GM19372 (cell line): ENCODE results near the gene SARS1.
"Not testable (repeated sequence)": the region's sequence is repeated elsewhere in the genome, so short reads cannot be mapped to it uniquely, and the experiment has no call there.

ENCODE experiments used
- ATAC-seq: cut with Tn5 transposase; IDR thresholded peaks from one replicate; pipeline ENCODE4 v1.9.1; 2021; ENCODE audit warnings: mild to moderate bottlenecking, low read depth, moderate library complexity; ENCODE audit not compliant: unreplicated experiment

SARS1 gene

GRCh38 chr1:109221201-109221600 lies 7.5 kb downstream of the SARS1 start:
- not testable (repeated sequence) for ATAC-seq

DNA sequence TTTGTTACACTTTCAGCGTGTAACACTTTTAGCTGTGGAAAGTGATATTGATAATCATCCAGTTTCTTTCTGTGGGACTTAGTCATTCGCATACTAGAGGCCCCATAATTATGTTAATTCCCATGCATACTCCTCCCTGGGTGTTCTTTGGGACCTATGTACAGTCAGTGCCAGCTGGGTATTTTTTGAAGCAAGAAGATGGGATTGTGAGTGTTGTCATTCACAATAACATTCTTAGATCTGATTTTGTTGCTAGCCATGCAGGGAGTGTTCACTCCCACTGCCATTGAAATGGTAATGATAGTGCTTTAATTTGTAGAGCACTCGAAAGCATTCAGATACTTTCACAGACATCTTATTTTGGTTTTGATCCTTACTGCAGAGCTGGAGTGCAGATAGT lies 11.6 kb downstream of the SARS1 start:
- no peak for ATAC-seq

DNA sequence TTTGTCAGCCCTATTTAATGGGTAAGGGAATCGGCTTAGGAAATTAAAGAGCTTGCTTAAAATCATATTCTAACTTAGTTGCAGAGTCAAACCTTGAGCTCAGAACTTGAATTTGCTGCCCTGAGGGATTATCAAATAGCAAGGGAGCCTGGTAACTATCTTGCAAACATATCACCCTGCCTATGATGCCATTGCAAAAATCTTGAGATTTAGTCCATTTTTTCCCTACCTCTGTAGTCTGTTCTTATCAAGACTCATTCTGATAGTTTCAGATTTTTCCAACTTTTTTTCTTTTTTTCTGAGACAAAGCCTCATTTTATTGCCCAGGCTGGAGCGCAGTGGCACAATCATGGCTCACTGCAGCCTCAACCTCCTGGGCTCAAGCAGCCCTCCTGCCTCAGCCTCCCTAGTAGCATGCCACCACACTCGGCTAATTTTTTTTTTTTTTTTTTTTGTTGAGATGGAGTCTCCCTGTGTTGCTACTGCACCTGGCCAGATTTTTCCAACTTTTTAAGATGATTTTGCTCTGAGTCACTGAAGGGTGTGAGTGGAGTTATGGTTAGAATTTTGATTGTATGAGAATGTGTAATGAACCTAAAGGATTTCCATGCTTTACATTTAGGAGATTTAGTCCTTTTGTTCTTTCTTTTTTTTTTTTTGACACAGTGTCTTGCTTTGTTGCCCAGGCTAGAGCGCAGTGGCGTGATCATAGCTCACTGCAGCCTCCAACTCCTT lies 12.2 kb downstream of the SARS1 start:
- no peak for ATAC-seq

- no peak for ATAC-seq
Observed at GRCh38 chr1:109228167-109228566, 14.4 kb downstream of the SARS1 start.

- ATAC-seq: no peak
Observed at GRCh38 chr1:109229531-109230127, 15.9 kb downstream of the SARS1 start.

DNA sequence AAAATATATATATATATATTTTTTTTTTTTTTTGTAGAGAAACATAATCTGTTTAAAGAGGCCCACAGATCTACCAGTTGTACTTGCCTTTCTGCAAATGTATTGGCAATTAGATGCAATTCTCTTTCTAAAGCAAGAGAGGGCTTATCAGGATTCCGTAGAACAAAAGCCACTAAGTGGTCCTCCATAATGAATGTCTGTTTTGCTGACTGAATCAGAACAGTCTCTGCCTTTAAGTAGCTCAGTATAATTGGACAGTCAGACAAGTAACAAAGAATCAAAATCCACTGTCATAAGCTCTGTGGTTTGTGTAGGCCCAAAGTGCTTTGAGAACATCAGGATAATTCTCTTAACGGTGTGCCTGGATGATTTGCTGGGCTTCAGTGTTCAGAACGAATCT lies 17.3 kb downstream of the SARS1 start:
- ATAC-seq: no peak

DNA sequence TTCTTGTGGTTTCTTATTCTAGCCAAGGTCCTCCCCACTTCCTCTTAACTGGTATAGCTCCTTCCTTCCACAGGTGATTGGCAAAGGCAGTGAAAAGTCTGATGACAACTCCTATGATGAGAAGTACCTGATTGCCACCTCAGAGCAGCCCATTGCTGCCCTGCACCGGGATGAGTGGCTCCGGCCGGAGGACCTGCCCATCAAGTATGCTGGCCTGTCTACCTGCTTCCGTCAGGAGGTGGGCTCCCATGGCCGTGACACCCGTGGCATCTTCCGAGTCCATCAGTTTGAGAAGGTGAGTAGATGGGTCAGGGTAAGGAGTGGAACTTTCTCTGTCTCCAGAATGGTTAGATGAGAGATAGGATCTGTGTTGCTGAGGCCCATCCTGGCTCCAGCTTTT lies 21.4 kb downstream of the SARS1 start:
- ATAC-seq: no peak

DNA sequence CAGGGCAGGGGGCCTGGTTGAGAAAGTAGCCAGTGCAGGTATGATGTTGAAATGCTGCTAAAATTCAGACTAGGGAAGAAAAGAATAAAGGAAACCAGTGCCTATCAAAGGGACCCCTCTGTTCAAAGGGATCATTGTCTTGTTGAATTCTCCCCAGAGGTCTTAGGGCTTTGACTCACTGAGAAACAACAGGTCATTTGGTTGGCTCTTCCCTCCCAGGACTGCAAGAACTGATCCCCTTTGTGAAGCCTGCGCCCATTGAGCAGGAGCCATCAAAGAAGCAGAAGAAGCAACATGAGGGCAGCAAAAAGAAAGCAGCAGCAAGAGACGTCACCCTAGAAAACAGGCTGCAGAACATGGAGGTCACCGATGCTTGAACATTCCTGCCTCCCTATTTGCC lies 23.8 kb downstream of the SARS1 start:
- ATAC-seq: no peak

DNA sequence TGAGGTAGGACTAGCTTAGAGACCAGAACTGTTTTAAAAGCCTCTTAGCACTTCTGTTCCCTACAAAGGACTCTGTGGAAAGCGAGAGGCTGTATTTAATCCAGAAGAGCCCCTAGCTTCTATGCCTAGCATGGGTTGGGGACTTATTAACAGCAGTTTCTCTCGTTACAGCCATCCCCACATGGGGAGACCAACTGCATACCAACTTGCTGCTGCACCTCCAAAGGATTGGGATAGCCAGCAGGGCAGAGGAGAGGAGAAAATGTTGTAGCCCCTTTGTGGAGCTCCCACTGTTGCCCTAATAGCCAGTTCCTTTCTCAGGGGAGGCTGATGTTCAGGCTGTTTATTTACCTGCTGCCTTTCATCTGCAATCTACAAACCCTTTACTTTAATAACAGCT lies 24.7 kb downstream of the SARS1 start:
- ATAC-seq: no peak

GRCh38 chr1:109239047-109239408 lies 25.3 kb downstream of the SARS1 start:
- no peak for ATAC-seq

DNA sequence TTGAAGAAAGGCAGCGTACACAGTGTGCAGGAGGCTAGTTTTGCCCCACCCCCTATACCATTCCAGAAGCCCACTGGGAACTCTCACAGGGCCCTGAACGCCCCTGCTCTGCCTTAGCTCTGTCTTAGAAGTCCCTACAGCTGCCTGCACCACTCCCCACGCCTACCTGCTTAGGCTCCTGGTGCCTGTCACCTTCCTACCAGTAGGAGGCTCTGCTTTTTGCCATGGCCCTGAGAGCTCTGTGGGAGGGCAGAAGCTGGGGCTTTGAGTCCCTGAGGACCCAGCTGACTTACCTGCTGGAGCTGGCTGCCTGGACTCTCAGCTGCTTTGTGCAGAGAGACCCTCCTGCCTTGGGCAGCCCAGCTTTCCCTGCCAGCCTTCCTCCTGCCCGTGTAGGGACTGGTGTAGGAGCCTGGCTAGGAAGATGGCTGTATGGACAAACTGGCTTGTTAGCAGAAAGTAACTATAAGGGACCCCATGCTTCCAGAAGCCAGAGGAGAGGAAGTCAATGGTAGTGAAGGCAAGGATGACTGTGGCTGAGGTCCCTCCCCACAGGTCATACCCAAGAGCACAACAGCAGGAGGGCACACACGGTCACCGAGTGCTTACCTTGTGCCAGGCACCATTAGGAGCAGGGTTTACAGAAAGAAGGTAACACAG lies 25.8 kb downstream of the SARS1 start:
- no peak for ATAC-seq

DNA sequence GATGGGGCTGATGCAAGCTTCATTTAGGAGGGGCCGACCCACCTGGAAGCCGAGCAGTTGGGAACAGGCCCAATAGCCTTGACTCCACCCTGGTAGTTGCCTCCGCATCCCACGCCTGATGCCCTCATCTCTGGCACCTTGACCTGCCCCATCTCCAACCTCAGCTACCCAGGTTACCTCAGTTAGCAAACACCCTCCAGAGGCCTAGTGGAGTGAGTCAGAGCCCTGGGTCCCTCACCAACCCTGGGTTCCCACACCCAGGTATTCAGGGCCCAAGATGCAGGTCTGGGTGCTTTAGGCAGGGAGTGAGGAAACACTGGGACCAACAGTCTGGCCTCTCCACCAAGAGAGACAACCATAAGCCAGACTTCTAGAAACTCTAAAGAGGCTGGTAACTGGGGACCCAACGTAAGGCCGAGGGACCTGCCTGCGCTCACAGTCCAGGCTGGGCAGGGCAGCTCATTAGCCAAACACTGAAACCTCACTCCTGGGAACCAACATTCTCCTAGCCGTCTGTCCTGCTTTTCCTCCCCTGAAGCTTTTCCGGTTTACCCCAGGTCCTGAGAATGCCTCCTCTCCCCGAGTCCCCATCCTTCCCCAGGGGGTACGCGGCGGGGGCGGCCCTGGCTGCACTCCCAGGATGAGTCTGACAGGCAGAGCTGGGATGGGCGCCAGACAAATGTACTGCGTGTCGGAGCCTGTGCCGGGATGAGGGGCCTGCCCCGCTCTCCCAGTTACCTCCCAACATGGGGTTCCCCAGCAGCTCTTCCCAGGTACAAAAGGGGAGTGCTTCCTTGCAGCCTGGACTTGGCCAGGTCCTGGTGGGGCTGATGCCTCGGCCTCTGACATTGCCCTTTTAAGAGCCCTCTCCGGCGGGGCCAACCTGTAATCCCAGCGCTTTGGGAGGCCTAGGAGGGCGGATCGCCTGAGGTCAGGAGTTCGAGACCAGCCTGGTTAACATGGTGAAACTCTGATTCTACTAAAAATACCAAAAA lies 26.7 kb downstream of the SARS1 start:
- no peak for ATAC-seq

- ATAC-seq: no peak
Observed at GRCh38 chr1:109241344-109241743, 27.6 kb downstream of the SARS1 start.

GRCh38 chr1:109241841-109242345 lies 28.2 kb downstream of the SARS1 start:
- no peak for ATAC-seq

DNA sequence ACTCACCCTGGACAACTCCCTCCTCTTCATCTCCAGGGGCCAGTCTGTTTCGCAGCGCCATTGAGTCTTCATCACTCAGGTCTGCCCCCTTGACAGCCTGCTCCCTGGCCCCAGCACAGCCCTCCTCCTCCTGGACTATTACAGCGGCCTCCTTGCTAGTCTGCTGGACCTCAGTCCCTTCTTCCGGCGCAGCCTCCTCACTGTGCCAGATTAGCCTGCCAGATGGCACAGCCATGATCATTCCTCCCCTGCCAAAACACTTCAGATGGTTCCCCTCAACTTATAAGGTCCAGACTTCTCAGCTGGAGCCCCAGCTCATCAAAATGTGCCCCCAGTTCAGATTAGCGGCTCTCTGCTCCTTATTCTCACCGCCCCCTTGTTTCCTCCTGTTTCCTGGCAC lies 28.7 kb downstream of the SARS1 start:
- no peak for ATAC-seq

DNA sequence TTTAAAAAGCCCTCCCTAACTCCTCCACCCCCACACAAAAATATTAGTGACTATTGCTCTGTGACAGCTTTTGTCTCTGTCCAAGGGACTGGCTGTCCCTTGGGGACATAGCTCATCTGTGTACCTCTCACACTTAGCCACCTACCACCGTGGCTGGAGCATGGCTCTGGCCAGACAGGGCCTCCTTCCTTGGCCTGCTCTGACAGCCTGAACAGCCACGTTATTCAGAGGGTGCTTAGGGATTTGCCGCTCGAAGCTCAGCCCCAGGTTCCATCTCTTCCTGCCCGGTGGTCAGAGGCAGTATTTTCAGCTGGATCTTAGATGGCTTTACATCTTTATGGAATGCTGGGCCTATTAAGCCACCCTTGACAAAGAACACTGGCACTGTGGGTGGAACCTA lies 29.5 kb downstream of the SARS1 start:
- ATAC-seq: no peak

DNA sequence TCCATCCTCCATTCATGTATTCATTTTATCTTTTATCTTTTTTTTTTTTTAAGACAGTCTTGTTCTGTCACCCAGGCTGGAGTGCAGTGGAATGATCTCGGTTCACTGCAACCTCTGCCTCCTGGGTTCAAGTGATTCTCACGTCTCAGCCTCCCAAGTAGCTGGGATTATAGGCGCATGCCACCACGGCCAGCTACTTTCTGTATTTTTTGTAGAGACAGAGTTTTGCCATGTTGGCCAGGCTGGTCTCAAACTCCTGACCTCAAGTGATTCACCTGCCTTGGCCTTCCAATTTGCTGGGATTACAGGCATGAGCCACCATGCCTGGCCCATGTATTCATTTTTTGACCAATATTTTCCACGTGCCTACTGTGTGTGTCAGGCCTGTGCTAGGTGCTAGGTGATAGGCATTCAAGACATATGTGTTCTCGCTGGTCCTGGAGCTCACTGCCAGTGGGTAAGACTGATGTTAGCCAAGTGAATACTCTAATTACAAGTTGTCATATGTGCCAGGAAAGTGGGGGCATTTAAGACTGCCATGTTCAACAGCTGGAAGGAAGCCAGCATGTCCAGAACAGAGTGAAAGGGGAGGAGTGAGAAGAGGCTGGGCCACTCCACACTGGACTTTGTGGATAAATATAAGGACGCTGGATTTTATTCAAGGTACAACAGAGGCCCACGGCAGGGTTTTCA lies 30.3 kb downstream of the SARS1 start:
- ATAC-seq: no peak

GRCh38 chr1:109246141-109246551 lies 32.4 kb downstream of the SARS1 start:
- ATAC-seq: no peak

DNA sequence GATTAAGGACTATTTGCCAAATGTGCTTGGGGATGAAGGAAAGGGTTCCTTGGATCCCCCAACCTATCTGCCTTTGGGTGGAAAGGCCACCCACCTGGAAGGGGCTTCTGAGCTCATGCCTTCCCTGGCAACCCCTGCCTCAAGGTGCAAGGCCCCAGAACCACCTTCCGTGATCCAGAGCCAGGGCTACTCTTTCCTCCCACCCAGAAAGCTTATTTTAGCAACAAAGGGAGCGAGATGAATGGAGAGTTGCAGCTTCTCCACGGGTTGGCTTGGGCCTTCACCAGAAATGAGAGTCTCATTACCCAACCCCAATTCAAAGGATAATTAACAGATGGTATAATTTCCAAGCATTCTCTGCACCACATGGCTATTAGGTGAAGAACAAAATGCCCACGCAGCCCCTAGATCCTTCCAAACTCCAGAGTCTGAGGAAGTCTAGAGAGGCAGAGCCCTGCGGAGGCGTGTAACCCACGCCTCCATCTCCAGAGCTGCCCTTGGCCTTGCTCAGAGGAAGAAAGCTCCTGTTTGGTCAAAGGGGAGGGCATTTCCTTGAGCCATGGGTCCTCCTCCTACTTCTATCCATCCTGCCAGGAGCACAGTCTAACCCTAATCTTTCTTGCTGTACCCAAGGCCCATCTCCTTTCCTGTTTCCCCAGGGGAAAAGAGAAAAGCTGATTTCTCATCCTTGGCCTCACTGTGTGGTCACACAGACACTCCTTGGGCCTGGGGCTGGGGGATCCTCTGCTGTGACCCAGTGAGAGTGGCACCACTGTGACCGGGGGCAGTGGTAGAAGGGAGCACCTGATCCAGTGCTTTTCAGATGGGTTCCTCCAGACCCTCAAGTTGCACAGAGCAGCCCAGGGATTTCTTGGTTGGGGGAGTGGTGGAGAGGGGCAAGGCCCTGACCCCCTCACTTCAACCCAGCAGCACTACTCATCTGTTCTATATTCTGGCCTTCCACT lies 34.0 kb downstream of the SARS1 start:
- ATAC-seq: no peak
